Measurements from ENCODE around the gene S1PR3.

The S1PR3 gene

DNA sequence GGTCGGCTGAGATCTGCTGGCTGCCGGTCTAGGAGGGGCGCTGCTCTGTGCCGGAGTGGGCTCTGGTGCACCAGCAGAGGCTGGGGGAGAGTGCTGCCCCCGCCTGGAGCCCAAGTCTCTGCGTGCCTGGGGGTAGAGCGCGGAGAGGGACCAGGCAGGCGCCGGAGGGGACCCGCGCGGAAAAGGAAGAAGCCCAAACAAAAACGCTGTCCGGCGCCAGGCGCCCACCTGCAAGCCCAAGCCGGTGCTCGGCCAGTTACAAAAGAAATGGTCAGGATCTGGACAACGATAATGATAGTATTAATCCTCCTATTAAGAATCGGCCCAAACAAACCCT lies 571 bp upstream of the S1PR3 start:
- DNase-seq = no peak

DNA sequence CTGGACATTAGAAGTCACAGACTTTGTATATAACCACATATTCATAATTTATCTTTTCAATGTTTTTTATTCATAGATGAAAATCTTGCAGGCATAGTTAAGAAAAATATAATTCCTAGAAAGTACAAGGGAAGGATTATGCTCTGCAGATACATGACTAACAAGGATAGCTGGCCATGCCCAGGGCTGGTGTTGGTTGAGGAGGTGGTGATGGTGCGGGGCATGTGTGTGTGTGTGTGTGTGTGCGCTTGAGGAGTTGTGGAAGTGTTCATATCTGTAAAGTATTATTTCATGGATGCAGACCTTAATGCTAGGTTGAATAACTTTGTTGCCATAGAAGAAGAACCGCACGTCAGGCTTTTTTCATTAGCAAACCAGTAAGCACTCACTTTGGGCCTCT lies 1.3 kb downstream of the S1PR3 start:
- no peak for DNase-seq

DNA sequence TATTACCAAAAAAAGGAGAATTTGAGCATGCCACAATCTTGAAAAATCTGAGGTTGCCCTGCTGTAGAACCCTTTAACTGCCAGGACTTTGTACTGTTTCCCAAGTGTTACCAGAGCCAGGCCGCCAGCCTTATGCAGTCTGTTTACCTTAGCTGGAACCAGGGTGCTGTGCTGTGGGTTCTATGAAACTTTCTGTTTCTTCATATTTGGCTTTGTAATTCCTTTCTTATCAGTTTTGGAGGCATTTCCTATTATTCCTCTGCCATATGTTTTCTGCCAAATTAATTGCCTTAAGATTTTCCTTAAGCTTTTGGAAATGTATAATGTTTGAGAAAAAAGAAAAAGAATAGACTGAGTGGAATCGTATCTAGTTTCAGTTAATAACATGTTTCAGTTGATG lies 2.1 kb downstream of the S1PR3 start:
- DNase-seq = no peak

DNA sequence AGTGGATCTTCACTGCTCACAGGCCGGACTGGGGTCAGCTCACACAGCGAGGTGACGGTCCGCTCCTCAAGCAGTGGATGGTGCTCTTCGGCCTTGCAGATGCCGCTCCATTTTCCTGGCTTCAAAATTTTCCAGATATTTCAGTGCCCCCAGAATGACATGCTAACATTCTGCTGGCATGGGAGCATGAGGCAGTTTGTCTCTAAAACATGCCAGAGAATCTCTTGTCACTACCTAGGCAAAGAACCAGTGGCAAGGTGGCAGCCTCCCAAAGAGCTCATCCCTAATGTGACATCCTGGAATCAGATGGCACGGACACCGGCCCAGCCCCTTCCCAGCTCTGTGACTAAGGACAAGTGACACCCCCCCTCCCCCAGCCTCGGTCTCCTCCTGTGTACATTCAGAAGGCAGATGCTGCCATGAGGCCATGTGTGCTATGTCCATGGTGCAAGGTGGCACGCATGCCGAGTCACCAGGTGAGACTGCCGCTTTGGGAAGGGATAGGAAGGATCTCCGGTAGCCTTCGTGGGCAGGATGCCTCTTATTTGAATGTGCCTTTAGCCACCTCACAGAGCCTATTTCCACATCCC lies 2.7 kb downstream of the S1PR3 start:
- DNase-seq = no peak

DNA sequence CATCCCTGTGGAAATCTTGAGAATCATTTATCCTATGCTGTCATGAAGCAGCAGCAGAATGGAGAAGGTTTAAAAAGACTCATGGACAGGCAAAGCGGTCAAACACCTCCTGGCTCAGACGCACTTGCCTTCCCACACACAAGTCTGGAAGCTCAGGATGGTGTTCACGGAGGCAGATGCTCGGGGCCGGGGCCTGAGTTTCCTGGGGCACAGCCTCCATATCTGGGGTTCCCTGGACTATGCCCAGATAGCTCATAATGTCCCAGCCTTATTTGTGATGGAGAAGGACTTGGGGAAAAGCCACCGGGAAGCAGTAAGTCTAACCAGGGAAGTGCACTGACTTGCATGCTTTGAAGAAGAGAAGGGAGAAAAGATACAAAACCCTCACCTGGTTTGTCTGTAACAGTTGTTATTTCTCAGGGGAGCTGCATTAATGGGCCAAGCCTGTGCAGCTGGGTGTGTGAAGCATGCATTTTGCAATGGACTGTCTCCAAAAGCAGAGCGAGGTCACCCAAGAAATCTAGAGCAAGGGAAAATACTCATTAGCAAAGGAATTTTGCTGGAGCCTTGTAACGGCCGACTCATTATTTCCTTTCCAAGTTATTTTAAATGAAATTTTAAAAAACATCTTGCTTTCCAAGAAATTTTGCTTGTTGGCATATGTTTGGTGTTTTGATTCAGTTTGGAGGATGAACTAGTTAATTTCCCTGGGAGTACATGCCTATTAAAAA lies 3.4 kb downstream of the S1PR3 start:
- no peak for DNase-seq

DNA sequence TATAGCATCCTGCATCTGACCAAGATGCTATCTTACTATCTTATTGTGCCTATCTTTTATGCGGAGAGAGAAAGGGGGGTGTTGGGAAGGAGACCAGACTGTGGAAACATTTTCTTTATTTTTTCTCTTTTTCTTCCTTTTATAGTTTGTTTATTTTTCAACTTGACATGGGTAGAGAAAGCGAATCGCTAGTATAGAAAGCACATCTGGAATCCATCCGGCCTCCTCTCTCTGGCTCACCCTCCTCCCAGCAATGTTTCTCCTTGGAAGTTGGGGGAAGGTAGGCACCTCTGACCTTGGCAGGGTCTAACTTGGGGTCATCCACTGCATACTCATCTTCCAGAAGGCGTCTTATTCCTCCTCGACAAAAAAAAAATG lies 3.9 kb downstream of the S1PR3 start:
- no peak for DNase-seq

DNA sequence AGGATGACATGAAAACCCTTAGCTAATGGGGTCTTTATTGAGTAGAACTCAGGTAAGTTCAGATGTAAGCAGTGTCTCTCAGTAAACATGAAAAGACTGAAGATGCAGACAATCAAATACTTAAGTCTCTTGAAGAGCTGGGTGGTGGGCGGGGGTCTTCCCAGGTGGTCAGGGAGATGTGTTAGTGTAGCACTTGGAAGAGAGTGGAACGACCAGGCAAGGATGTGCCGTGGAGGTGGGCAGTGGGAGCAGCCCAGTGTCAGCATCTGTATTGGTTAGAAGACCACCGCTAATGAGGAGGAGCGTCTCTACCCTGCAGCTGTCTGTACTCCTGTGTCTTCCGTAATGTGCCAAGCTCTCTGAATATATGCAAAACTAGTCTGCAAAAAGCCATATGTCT lies 4.4 kb downstream of the S1PR3 start:
- no peak for DNase-seq

DNA sequence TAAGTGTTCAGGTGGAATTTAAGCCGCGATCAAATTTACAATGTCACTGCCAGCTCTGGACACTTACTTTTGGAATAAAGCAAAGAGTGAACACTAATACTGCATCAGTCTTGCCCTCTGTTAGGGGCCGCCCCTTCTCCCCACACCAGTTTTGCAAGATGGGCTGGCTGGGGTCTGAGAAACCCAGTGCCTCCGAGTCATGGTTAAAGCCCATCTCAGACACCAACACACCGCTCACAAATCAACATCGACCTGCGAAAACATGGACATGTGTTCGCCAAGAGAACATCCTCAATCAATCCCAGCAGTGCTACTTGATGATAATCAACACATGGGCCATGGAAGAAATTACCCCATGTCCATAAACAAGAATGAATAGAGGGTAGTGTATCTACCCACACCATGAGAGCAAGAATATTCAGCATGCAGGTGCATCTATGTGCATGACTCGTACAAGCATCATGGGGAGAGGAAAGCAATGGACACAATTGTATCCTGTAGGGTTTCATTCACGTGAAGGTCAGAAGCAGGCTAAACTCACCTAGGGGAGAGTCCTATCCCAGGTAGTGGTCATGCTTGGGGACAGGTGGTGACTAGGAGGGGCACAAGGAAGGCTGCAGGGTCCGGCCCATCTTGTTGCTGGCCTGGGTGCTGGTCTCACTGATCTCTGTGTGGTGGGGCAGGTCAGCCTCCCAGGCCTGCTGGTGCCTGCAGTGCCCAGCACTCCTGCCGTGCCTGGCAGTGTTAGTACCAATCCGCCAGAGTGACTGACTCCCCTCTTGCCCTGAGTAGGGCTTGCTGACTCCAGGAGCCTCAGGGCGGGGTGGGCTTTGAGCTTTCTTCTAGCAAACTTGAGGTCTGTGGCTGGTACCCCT lies 5.0 kb downstream of the S1PR3 start:
- no peak for DNase-seq

DNA sequence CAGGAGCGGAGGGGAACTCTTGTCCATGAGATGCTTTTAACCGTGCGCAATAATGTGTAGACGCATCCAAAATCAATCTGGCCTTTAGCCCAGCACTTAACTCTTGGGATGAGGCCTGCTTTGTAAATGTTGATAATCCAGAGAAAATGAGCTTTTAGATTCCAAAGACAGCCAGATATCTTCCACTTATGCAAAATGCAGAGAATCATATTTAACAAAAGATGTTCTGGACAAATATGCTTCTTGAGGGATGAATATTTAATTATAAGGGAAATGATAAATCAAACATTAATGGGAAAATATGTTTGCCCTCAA lies 5.6 kb downstream of the S1PR3 start:
- DNase-seq = no peak

DNA sequence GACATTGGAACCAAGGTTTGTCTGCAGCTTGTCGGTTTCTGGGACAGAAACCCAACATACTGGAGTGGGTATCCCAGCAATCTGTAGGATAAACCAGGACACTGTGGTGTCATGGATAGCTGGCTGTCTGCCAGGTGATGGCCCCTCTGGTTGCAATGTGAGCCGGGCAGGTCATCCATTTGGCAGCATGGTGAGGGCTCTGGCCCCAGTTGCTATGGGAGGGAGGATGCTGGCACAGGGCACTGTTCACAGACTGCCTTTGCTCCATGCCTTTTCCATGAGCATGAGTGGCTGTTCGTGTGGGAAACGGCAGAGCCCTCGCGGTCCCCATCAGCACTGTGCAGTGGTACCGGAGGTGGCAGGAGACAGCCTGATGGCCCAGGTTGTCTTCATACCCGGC lies 6.4 kb downstream of the S1PR3 start:
- DNase-seq = no peak

DNA sequence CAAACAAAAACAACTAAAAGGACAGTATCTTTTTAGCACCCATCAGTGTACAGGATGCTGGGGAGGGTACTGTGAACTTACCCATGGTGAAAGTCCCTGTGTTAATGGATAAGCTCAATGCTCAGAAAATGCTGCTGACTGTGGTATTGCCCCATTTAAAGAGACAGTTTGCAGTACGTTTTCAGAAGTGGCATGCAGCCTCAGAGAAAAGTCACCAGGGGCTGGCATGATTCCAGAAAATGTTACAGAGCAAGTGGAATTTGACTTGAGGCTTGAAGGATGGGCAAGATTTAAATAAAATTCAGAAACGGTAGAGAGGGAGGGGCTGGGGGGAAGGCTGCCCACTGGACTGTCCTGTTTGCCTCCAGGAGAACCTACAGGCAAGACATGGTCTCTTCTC lies 7.2 kb downstream of the S1PR3 start:
- no peak for DNase-seq

DNA sequence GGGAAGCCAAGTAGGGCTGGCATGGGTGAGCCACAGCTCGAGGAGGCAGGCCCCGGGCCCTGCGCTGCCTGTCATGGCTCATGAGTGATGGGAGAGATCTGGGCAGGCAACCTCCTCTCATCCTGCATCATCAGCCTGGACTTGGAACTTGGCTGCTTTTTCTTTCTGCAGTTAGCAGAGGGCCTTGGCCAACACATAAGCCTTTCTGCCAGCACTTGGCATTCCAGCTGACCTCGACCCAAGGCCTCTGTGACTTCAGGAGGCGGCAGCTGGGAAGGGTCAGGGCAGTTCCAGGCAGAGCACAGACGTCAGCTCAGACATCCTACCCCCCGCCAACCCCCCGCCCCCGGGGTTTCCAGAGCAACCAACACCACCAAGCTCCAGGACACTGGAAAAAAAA lies 7.6 kb downstream of the S1PR3 start:
- DNase-seq = peak in 11 of 58 donors; percentile 23 to 61 (median 39)

DNA sequence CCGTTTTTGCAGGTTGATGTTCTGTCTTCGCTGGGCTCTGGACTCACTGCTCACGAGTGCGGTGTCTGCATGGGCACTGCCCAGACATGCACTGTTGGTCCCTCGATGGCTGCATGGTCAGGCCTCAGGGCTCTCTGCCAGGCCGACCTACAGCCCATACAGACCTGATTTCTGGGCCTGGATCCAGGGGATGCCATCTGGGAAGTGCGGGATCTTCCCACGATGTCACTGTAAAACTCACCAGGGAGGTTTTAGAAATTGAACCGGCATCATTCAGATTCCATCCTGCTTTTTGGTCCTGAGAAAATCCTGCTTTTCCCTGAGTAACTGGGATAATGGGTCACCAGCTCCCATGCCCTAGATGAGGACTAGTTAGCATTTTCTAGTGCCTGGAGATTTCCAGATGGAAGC lies 9.1 kb downstream of the S1PR3 start:
- DNase-seq = peak in 1 of 58 donors; percentile 25

DNA sequence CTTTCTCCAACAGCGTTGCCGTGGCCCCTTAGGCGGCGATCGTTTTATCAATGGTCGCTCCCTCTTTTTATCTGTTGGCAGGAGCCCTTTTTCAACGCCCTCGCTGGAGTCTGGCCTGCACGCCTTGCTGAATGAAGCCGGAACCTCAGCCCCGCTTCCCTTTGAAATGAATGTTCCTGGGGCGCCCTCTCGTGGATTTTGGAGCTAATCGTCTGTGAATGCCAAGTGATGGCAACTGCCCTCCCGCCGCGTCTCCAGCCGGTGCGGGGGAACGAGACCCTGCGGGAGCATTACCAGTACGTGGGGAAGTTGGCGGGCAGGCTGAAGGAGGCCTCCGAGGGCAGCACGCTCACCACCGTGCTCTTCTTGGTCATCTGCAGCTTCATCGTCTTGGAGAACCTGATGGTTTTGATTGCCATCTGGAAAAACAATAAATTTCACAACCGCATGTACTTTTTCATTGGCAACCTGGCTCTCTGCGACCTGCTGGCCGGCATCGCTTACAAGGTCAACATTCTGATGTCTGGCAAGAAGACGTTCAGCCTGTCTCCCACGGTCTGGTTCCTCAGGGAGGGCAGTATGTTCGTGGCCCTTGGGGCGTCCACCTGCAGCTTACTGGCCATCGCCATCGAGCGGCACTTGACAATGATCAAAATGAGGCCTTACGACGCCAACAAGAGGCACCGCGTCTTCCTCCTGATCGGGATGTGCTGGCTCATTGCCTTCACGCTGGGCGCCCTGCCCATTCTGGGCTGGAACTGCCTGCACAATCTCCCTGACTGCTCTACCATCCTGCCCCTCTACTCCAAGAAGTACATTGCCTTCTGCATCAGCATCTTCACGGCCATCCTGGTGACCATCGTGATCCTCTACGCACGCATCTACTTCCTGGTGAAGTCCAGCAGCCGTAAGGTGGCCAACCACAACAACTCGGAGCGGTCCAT lies 10.0 kb downstream of the S1PR3 start:
- DNase-seq = peak in 56 of 58 donors; percentile 27 to 91 (median 74)

DNA sequence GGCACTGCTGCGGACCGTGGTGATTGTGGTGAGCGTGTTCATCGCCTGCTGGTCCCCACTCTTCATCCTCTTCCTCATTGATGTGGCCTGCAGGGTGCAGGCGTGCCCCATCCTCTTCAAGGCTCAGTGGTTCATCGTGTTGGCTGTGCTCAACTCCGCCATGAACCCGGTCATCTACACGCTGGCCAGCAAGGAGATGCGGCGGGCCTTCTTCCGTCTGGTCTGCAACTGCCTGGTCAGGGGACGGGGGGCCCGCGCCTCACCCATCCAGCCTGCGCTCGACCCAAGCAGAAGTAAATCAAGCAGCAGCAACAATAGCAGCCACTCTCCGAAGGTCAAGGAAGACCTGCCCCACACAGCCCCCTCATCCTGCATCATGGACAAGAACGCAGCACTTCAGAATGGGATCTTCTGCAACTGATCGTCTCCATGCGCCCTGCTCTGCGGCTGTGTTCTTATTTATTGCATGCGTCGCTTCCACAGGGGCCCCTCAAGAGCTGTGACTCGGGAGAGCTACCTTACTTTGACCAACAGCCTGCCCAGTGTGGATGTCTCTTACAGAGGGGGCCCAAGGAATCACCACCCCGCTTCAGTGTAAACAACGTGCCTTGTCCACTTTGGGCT lies 10.8 kb downstream of the S1PR3 start:
- DNase-seq = no peak

DNA sequence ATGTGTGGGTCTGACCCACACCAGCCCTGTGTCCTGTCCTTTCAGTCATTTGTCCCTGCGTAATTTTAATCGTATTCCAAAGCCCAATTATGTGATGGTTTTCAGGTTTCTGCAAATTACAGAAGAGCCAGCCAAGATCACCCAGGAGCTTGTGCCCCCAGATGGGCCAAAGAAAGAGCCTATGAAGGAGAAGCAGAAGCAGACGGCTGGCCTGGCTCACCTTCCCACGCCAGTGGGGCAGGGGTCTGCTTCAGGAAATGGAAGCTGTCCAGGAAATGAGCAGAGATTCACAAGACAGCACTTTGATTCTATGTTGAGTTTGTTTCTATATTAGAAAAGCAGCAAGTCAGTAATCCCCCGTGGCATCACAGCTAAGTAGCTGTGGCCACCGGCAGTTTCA lies 11.7 kb downstream of the S1PR3 start:
- DNase-seq = no peak

DNA sequence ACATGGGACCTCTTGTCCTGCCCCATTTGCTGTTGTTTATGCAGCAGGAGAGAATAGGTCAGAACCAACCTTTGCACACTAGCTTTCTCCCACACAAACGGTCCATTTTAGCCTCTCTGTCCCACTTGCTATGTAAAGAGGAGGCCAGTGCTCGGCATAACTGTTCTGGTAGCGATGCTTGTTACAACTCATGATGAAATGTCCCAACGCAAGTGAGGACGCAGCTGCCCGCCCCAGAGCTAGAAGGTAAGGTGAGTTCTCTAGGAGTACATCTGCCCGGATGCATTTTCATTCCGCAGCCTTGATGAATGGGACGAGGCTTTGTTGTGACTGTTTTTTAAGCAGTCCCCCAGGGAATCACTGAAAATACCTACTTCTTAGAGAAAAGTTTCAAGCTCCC lies 14.1 kb downstream of the S1PR3 start:
- no peak for DNase-seq

DNA sequence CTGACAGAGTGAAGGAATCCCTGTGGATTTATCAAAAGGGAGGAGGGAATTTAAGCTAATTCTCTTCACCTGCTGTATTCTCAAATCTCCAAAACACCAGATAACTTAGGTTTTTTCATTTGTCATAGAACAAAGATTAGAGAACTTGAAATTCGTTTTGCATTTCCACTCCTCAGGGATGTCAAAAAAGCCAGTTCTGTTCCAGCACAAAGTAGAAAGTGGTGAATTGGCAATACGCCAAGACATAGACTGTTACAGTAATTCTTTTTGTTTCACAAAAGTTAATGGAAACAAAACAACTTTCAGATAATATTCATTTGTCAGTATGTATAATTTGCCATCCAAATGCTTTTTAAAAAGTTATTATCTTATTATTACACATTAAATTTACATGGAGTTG lies 15.0 kb downstream of the S1PR3 start:
- no peak for DNase-seq

DNA sequence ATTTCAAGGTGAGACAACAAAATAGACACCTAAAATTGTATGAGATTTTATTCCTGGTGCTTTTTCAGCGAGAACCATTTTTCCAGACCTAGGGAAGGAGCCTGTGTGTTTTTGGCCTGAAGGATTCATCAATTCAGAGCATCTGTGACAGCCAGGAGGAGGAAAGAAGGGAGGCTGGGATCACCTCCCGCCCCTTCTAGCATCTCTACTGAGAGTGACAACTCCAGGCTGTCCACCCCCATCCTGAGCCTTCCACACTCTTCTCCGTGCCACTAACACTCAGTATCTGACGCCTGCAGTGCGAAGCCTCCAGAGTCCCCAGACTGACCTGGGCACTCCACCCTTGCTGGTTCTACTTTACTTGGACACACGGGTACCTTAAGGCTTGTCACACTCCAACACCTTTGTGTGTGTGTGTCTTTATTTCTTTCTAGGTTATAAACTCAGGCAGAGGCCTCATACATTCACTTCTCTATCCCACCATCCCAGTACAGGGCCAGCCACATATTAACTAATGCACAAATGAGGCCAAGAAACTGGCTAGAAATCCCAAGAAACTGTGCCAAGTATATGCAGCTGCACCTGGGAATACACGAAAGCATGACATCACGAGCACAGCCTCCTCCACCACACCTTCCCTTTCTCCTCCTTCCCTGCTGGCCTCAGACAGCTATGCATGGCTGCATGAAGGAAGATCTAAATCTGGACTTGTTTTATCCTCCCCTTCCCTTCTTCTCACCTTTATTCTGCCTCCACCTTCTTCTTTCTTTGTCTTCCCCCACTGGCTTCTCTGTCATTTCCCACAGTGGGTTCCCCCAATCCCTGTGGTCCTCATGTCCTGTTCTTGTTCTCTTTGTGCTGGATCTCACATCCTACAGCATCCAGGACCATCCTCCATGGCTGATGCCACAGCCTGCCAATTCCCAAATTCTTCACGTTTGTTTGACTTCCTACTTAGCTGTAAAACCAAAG lies 16.0 kb downstream of the S1PR3 start:
- peak in 1 of 58 donors; percentile 14 for DNase-seq

Data from anterior cingulate cortex (tissue), 58 donors.